ENCODE measurements around the gene AK4.

AK4 gene

GRCh38 chr1:65164633-65165032, 16.6 kb downstream of the AK4 start:
- Mint-ChIP-seq H3K9me3 (no peaks in the 10 kb centered on the region), H3K4me3 (no peak overlapping the region), H3K4me1 (peaks cover 30% of the 10 kb centered on the region), H3K36me3 (ENCODE audit: low read depth) (no peaks in the 10 kb centered on the region), H3K27ac (no peak overlapping the region), H3K27me3 (ENCODE audit: low read depth) (no peaks in the 10 kb centered on the region)
- no peak for TF ChIP-seq CTCF (IDR thresholded peaks at IDR 0.05; ENCODE audit: unreplicated experiment in 3 of 3)

- Mint-ChIP-seq H3K9me3 (no peaks in the 10 kb centered on the region), H3K4me3 (no peak overlapping the region), H3K27me3 (ENCODE audit: low read depth) (no peaks in the 10 kb centered on the region), H3K27ac (peak overlapping the region in 2 of 3 experiments; percentile 17 to 51), H3K4me1 (peaks cover 35% of the 10 kb centered on the region), H3K36me3 (ENCODE audit: low read depth) (no peaks in the 10 kb centered on the region)
- TF ChIP-seq CTCF (IDR thresholded peaks at IDR 0.05; ENCODE audit: unreplicated experiment in 3 of 3), result no peak
Observed at GRCh38 chr1:65165269-65165993, 17.4 kb downstream of the AK4 start.

GRCh38 chr1:65166572-65167305, 18.7 kb downstream of the AK4 start:
- no peak for TF ChIP-seq CTCF (IDR thresholded peaks at IDR 0.05; ENCODE audit: unreplicated experiment in 3 of 3)
- H3K4me1 Mint-ChIP-seq, result peaks cover 37% of the 10 kb centered on the region
- H3K27me3 Mint-ChIP-seq (ENCODE audit: low read depth), result no peaks in the 10 kb centered on the region
- H3K27ac Mint-ChIP-seq, result peak overlapping the region in 1 of 3 experiments; percentile 37
- H3K36me3 Mint-ChIP-seq (ENCODE audit: low read depth), result no peaks in the 10 kb centered on the region
- H3K4me3 Mint-ChIP-seq, result no peak overlapping the region
- H3K9me3 Mint-ChIP-seq, result no peaks in the 10 kb centered on the region

- Mint-ChIP-seq H3K4me3 (no peak overlapping the region), H3K4me1 (peaks cover 45% of the 10 kb centered on the region), H3K9me3 (no peaks in the 10 kb centered on the region), H3K27me3 (ENCODE audit: low read depth) (no peaks in the 10 kb centered on the region), H3K27ac (peak overlapping the region; percentile 13 to 37 (median 15)), H3K36me3 (ENCODE audit: low read depth) (no peaks in the 10 kb centered on the region)
- no peak for TF ChIP-seq CTCF (IDR thresholded peaks at IDR 0.05; ENCODE audit: unreplicated experiment in 3 of 3)
Observed at GRCh38 chr1:65167586-65168242, 19.7 kb downstream of the AK4 start.

- Mint-ChIP-seq H3K4me3 (no peak overlapping the region), H3K27ac (no peak overlapping the region), H3K9me3 (no peaks in the 10 kb centered on the region), H3K4me1 (peaks cover 56% of the 10 kb centered on the region), H3K36me3 (ENCODE audit: low read depth) (no peaks in the 10 kb centered on the region), H3K27me3 (ENCODE audit: low read depth) (no peaks in the 10 kb centered on the region)
- no peak for TF ChIP-seq CTCF (IDR thresholded peaks at IDR 0.05; ENCODE audit: unreplicated experiment in 3 of 3)
Observed at GRCh38 chr1:65168867-65169266, 20.9 kb downstream of the AK4 start.
